ENCODE measurements around the gene KRTAP10-6.

DNA sequence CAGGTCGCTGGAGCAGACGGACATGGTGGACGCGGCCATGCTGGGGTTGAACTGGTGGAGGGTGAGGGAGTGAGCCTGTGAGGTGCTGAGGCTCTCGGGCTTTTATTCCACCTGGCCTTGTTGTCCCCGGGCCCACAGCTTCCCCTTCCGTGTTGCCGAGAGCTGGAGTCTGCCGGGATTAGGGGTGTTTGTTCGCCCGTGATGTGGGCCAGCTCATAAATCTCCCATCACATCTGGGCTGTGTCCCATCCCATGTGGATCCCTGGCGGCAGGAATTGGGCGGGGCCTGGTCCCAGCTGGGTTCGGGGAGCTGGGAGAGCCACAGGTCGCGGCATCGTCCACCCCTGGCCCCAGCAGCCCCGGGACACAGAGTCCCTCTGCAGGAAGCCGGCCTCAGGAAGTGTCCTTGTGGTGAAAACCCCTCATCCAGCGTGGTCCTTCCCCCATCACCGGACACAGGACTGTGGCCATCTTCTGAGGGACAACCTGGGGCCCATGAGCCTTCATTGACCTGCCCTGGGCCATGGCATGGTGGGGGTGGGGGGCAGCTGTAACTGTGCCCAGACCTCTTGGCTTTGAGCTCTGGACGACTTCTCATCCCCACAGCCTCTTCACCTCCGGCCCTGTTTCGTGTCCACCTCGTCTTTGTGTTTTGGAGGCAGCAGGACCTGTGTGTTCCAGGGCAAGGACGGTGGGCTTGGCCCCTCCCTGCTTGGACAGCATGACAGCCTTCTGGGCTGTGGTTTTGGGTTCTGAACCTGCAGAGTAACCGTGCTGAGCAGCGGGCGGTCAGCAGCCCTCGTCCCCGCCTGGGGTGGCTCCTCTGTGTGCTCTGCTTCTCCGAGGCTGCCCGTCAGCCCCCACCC, at the start of gene KRTAP10-6:
- TF ChIP-seq, protein P1, sequence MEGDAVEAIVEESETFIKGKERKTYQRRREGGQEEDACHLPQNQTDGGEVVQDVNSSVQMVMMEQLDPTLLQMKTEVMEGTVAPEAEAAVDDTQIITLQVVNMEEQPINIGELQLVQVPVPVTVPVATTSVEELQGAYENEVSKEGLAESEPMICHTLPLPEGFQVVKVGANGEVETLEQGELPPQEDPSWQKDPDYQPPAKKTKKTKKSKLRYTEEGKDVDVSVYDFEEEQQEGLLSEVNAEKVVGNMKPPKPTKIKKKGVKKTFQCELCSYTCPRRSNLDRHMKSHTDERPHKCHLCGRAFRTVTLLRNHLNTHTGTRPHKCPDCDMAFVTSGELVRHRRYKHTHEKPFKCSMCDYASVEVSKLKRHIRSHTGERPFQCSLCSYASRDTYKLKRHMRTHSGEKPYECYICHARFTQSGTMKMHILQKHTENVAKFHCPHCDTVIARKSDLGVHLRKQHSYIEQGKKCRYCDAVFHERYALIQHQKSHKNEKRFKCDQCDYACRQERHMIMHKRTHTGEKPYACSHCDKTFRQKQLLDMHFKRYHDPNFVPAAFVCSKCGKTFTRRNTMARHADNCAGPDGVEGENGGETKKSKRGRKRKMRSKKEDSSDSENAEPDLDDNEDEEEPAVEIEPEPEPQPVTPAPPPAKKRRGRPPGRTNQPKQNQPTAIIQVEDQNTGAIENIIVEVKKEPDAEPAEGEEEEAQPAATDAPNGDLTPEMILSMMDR (conservative IDR thresholded peaks at IDR 0.05; ENCODE audit: low read depth, low read length) = no peak
- no peak for TF ChIP-seq EZH2 (IDR thresholded peaks at IDR 0.05; ENCODE audit: borderline replicate concordance, low read depth, low read length, poor library complexity, severe bottlenecking)
